Gastrocnemius medialis (tissue), 4 donors: ENCODE results near the gene MOSMO. TPM values are rescaled to one million over a fixed set of nuclear protein-coding genes. Genes with fewer than 3 reads are reported as not detected.
"Not testable (repeated sequence)": the region's sequence is repeated elsewhere in the genome, so short reads cannot be mapped to it uniquely, and the experiment has no call there.

Experiments used
- ATAC-seq, 2 donors: fragments of 150-250 bp; one replicate each; pipeline ENCODE4 v1.9.1; 2016
- DNase-seq, 2 donors: peaks; one replicate each; pipeline ENCODE4 v3.0.0-alpha.2; 2019
- H3K27ac ChIP-seq, 4 donors: fragments of 200-600 bp; sonication (generic); 1 replicate in 1 of 4; 2 replicates in 3 of 4; pipeline ENCODE4 v1.5.1; 2016 to 2018; ENCODE audit warnings: mild to moderate bottlenecking in 2 of 4, moderate library complexity in 1 of 4
- H3K27me3 ChIP-seq, 3 donors: fragments of 200-600 bp; sonication (generic) in 2 of 3; 1 replicate in 1 of 3; 2 replicates in 2 of 3; pipeline versions ENCODE4 v1.5.1 to v1.6.0; 2016 to 2019; ENCODE audit warnings: mild to moderate bottlenecking in 1 of 3, moderate library complexity in 1 of 3
- H3K36me3 ChIP-seq, 2 donors: fragments of 200-600 bp; sonication (generic) in 1 of 2; one replicate each; pipeline ENCODE4 v1.5.1; 2017 to 2018
- H3K4me1 ChIP-seq, 2 donors: fragments of 200-600 bp; sonication (generic) in 1 of 2; one replicate each; pipeline ENCODE4 v1.5.1; 2016 to 2017; ENCODE audit warnings: mild to moderate bottlenecking in 2 of 2
- H3K4me3 ChIP-seq, 4 donors: fragments of 200-600 bp; sonication (generic) in 3 of 4; 1 replicate in 1 of 4; 2 replicates in 3 of 4; pipeline ENCODE4 v1.5.1; 2016 to 2019; ENCODE audit warnings: mild to moderate bottlenecking in 2 of 4
- H3K9me3 ChIP-seq, 3 donors: fragments of 200-600 bp; sonication (generic) in 2 of 3; 1 replicate in 1 of 3; 2 replicates in 2 of 3; pipeline ENCODE4 v1.5.1; 2016 to 2019
- POLR2A ChIP-seq, 2 donors: fragments of 450-650 bp; IDR thresholded peaks; one replicate each; pipeline ENCODE4 v1.6.1; 2017; ENCODE audit warnings: antibody characterized with exemption in 2 of 2, mild to moderate bottlenecking in 2 of 2, moderate library complexity in 2 of 2
- in situ Hi-C, 4 donors: fragments of 200-750 bp; cut with MboI; loops; one replicate each; pipeline versions ENCODE4 v1.15.0 to v1.8.0; 2017; ENCODE audit warnings: low sequenced_read_pairs in 4 of 4
- intact Hi-C: fragments of 100-400 bp; cut with DNase I; formaldehyde crosslinking; loops from one replicate; pipeline ENCODE4 v1.15.1; 2023; ENCODE audit warnings: low total_unique reads
- total RNA-seq, 4 donors: library from RNA; depleted of rRNA; stranded (reverse); fragments of >200 nt; gene quantifications; one replicate each; pipeline versions ENCODE4 v1.1.0 to v1.2.3, GENCODE V29; 2016
- TF ChIP-seq, protein P1 (sequence below), 5 experiments: fragments of 450-650 bp in 3 of 5; fragments of 200-600 bp in 2 of 5; sonication (generic) in 2 of 5; IDR thresholded peaks in 4 of 5; conservative IDR thresholded peaks in 1 of 5; 1 replicate in 4 of 5; 2 replicates in 1 of 5; pipeline ENCODE4 v1.5.1; 2016 to 2019; ENCODE audit warnings: antibody characterized with exemption in 5 of 5, mild to moderate bottlenecking in 3 of 5, moderate library complexity in 3 of 5

MOSMO gene
- total RNA-seq, 4 donors from 2014 or later, result 12.6 to 17.6 (median 13.9) TPM

DNA sequence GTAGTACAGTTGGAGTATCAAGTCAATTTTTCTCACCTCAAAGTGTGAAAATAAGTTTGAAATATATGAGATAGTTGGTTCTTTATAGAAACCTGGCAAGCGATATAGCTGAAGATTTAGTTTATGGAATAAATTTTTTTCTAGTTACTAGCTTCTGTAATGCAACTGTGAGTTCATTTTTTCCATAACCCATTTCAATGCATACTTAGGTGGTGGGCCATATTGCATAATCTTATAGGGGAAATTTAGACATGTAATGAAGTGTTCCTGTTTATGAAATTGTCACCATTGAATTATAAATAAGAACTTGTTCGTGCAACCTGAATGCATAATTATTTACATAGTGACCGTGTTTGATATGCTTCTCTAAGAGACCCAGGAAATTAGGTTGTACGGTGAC is 9.0 kb downstream of the MOSMO start:
- peaks cover 38 to 41% of the 10 kb centered on the region in 2 donors for H3K4me1 ChIP-seq
- no peak for ATAC-seq
- H3K27ac ChIP-seq, result no peak overlapping the region
- TF ChIP-seq, protein P1, sequence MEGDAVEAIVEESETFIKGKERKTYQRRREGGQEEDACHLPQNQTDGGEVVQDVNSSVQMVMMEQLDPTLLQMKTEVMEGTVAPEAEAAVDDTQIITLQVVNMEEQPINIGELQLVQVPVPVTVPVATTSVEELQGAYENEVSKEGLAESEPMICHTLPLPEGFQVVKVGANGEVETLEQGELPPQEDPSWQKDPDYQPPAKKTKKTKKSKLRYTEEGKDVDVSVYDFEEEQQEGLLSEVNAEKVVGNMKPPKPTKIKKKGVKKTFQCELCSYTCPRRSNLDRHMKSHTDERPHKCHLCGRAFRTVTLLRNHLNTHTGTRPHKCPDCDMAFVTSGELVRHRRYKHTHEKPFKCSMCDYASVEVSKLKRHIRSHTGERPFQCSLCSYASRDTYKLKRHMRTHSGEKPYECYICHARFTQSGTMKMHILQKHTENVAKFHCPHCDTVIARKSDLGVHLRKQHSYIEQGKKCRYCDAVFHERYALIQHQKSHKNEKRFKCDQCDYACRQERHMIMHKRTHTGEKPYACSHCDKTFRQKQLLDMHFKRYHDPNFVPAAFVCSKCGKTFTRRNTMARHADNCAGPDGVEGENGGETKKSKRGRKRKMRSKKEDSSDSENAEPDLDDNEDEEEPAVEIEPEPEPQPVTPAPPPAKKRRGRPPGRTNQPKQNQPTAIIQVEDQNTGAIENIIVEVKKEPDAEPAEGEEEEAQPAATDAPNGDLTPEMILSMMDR (IDR thresholded peaks at IDR 0.05 in 4 of 5, conservative IDR thresholded peaks at IDR 0.05 in 1 of 5), result no peak
- no peak for TF ChIP-seq POLR2A (IDR thresholded peaks at IDR 0.05)
- no peaks in the 10 kb centered on the region for H3K9me3 ChIP-seq
- H3K27me3 ChIP-seq, result no peaks in the 10 kb centered on the region
- no peak overlapping the region for H3K4me3 ChIP-seq
- in situ Hi-C loops (loop anchor here in 2 of 4 donors (25.0 kb wide), 1 partner anchor 270 kb away; the partner anchor contains the start of gene POLR3E (in 2 of the 2)), intact Hi-C loops (no loop called here)
- no peaks in the 10 kb centered on the region for H3K36me3 ChIP-seq
- DNase-seq, result no peak

DNA sequence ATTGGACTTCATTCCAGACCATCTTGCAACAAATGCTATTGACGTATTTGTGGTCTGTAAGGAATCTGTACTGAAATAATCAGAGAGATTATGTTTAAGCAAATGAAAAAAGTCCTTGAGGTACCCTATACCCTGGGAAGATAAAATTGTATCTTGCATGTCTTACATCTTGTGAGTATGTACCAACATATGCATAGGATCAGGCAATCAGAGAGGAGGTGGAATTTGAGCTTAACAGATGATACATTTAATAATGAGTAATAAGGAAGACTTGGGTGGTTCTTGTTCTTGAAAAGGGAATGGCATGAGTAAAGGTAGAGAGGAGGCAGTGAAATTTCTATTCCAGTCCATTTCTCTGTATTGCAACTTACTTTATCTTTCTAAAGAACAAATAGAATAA is 10.6 kb downstream of the MOSMO start:
- Histone ChIP-seq H3K36me3 (no peaks in the 10 kb centered on the region), H3K9me3 (no peaks in the 10 kb centered on the region), H3K4me3 (no peak overlapping the region), H3K27me3 (no peaks in the 10 kb centered on the region), H3K4me1 (peaks cover 39 to 41% of the 10 kb centered on the region in 2 donors), H3K27ac (no peak overlapping the region)
- TF ChIP-seq POLR2A (IDR thresholded peaks at IDR 0.05), result no peak
- TF ChIP-seq, protein P1 (IDR thresholded peaks at IDR 0.05 in 4 of 5, conservative IDR thresholded peaks at IDR 0.05 in 1 of 5), result no peak
- intact Hi-C loops, result no loop called here
- DNase-seq (no peak), ATAC-seq (no peak)
- in situ Hi-C loops, result loop anchor here in 2 of 4 donors (25.0 kb wide), 1 partner anchor 269 kb away; the partner anchor contains the start of gene POLR3E (in 2 of the 2)

DNA sequence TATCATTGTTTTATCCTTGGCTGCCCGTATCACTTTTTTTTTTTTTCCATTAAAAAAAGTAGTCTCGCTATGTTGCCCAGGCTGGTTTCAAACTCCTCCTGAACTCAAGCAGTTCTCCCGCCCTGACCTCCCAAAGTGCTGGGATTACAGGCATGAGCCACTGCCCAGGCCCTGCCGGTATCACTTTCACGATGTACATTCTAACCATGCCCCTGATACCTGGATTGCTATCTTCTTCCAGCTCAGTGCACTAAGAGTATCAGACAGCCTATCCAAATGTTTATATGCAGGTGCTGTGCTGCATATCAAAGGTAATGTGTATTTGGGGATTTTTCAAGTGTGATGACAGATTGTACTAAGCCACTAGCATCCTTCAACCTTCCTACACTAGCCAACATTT is 14.2 kb downstream of the MOSMO start:
- intact Hi-C loops, result no loop called here
- no peaks in the 10 kb centered on the region for H3K27me3 ChIP-seq
- H3K4me3 ChIP-seq, result no peak overlapping the region
- no peak overlapping the region for H3K27ac ChIP-seq
- ATAC-seq (no peak), DNase-seq (no peak)
- no peaks in the 10 kb centered on the region for H3K36me3 ChIP-seq
- TF ChIP-seq, protein P1 (IDR thresholded peaks at IDR 0.05 in 4 of 5, conservative IDR thresholded peaks at IDR 0.05 in 1 of 5), result no peak
- TF ChIP-seq POLR2A (IDR thresholded peaks at IDR 0.05), result no peak
- peaks cover 20 to 35% of the 10 kb centered on the region in 2 donors for H3K4me1 ChIP-seq
- H3K9me3 ChIP-seq, result no peaks in the 10 kb centered on the region
- in situ Hi-C loops, result loop anchor here in 2 of 4 donors (25.0 kb wide), 1 partner anchor 265 kb away; the partner anchor contains the start of gene POLR3E (in 2 of the 2)

DNA sequence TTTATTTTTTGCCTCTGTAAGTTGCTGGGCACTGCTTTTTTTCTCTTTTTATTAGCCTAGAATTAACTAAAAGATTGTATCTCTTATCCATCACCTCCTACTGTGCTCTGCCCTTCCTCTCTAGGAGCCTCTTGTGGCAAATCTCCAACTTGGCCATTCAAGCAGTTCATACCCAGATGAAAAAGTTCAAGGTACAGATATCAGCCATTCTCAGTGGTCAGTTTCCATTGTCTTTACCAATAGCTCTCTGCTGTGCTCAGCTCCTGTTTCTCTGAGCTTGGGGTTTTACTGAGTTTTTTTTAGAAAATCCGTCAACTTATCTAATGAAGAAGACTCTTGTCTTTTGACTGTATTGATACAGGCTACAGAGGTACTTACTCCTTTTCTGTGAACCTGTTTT is 15.6 kb downstream of the MOSMO start:
- no peak overlapping the region for H3K27ac ChIP-seq
- in situ Hi-C loops (loop anchor here in 2 of 4 donors (25.0 kb wide), 1 partner anchor 264 kb away; the partner anchor contains the start of gene POLR3E (in 2 of the 2)), intact Hi-C loops (no loop called here)
- ATAC-seq (no peak), DNase-seq (no peak)
- no peaks in the 10 kb centered on the region for H3K27me3 ChIP-seq
- H3K36me3 ChIP-seq, result no peaks in the 10 kb centered on the region
- peaks cover 15 to 31% of the 10 kb centered on the region in 2 donors for H3K4me1 ChIP-seq
- TF ChIP-seq, protein P1 (IDR thresholded peaks at IDR 0.05 in 4 of 5, conservative IDR thresholded peaks at IDR 0.05 in 1 of 5), result no peak
- no peak for TF ChIP-seq POLR2A (IDR thresholded peaks at IDR 0.05)
- no peaks in the 10 kb centered on the region for H3K9me3 ChIP-seq
- no peak overlapping the region for H3K4me3 ChIP-seq

DNA sequence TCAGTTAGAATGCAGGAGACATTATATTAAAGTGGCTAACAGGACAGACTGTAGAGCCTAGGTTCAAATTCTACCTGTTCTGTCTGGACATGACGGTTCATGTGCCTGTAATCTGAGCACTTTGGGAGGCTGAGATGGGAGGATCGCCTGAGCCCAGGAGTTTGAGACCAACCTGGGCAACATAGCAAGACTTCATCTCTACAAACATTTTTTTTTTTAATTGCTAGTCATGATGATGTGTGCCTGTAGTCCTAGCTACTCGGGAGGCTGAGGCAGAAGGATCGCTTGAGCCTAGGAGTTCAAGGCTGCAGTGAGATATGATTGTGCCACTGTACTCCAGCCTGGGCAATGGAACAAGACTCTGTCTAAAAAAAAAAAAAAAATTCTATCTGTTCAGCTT is 16.9 kb downstream of the MOSMO start:
- H3K9me3 ChIP-seq, H3K27ac ChIP-seq, ATAC-seq, intact Hi-C loops, H3K4me3 ChIP-seq, H3K27me3 ChIP-seq, H3K36me3 ChIP-seq, DNase-seq: not testable (repeated sequence)
- in situ Hi-C loops, result loop anchor here in 2 of 4 donors (25.0 kb wide), 1 partner anchor 263 kb away; the partner anchor contains the start of gene POLR3E (in 2 of the 2)
- peaks cover 8 to 22% of the 10 kb centered on the region in 2 donors for H3K4me1 ChIP-seq
